Endothelial cell of umbilical vein (primary cell): Measurements from ENCODE around the gene RAB14. TPM values are rescaled to one million over a fixed set of nuclear protein-coding genes. Genes with fewer than 3 reads are reported as not detected.

Source experiments
- BruUV-seq: library from RNA; stranded (reverse); fragments of 400-500 nt; replicated peaks from 2 replicates; lab custom pipeline; 2021; lab: Mats Ljungman, UMichigan
- CTCF ChIA-PET: fragments of 300-600, 350-600 bp; sonication (Branson Sonifier 250); formaldehyde crosslinking; loops from one replicate; lab custom pipeline; 2021; ENCODE audit warnings: antibody characterized with exemption, inconsistent platforms; lab: Charles Lee
- POLR2A ChIA-PET: fragments of 300-600, 350-600 bp; sonication (Branson Sonifier 250); formaldehyde crosslinking; loops from one replicate; lab custom pipeline; 2021; ENCODE audit warnings: antibody characterized with exemption, inconsistent platforms; lab: Charles Lee
- DNase-seq: peaks from one replicate; pipeline ENCODE4 v3.0.0-alpha.2; 2011; ENCODE audit warnings: low read depth, low spot score
- FAIRE-seq: peaks from 2 replicates; lab custom pipeline; 2011; peaks lifted over from hg19 to GRCh38; lab: Jason Lieb, UNC
- H2AFZ ChIP-seq: 2 replicates; pipeline ENCODE4 v1.6.0; 2012; ENCODE audit warnings: low read depth, low read length, control low read depth, inconsistent platforms
- H3K27ac ChIP-seq: 2 replicates; pipeline ENCODE4 v1.5.1; 2011; ENCODE audit warnings: low read depth, mild to moderate bottlenecking, control low read depth, low read length, moderate library complexity; ENCODE audit not compliant: insufficient read depth
- H3K27me3 ChIP-seq, 2 experiments: 2 replicates each; pipeline versions ENCODE4 v1.6.0 to v1.6.1; 2011; ENCODE audit warnings: low read length in 2 of 2, mixed read lengths in 1 of 2; ENCODE audit not compliant: control insufficient read depth in 2 of 2, insufficient read depth in 2 of 2
- H3K36me3 ChIP-seq, 2 experiments: 2 replicates in 1 of 2; 3 replicates in 1 of 2; pipeline ENCODE4 v1.5.1; 2011; ENCODE audit warnings: low read length in 2 of 2, mild to moderate bottlenecking in 1 of 2, moderate library complexity in 1 of 2; ENCODE audit not compliant: control insufficient read depth in 2 of 2, insufficient read depth in 2 of 2; ENCODE audit errors: extremely low read depth in 1 of 2
- H3K4me1 ChIP-seq: 3 replicates; pipeline ENCODE4 v1.5.1; 2011; ENCODE audit warnings: mild to moderate bottlenecking, low read length; ENCODE audit not compliant: control insufficient read depth, insufficient read depth; ENCODE audit errors: extremely low read depth
- H3K4me2 ChIP-seq: 2 replicates; pipeline ENCODE4 v1.6.1; 2011; ENCODE audit warnings: low read length, control low read depth, mixed read lengths; ENCODE audit not compliant: insufficient read depth
- H3K4me3 ChIP-seq, 3 experiments: fragments of 200-600 bp in 1 of 3; sonication (generic), shearing (Covaris generic) in 1 of 3; replicated peaks in 1 of 3; 2 replicates each; pipeline ENCODE4 v1.5.1; 2011 to 2016; ENCODE audit warnings: control low read depth in 3 of 3, low read length in 3 of 3, mild to moderate bottlenecking in 2 of 3, inconsistent platforms in 1 of 3, low read depth in 1 of 3, moderate library complexity in 1 of 3; ENCODE audit not compliant: insufficient read depth in 1 of 3
- H3K79me2 ChIP-seq: 2 replicates; pipeline ENCODE4 v1.6.0; 2012; ENCODE audit warnings: low read length, inconsistent platforms; ENCODE audit not compliant: control insufficient read depth, insufficient read depth
- H3K9ac ChIP-seq: replicated peaks from 2 replicates; pipeline ENCODE3; 2011; ENCODE audit warnings: low read length, control low read depth; ENCODE audit not compliant: insufficient read depth; ENCODE audit errors: extremely low read depth
- H3K9me1 ChIP-seq: replicated peaks from 3 replicates; pipeline ENCODE4 v1.6.0; 2011; ENCODE audit warnings: mild to moderate bottlenecking, low read length; ENCODE audit not compliant: control insufficient read depth, insufficient read depth; ENCODE audit errors: extremely low read depth
- H3K9me3 ChIP-seq: replicated peaks from 2 replicates; pipeline ENCODE4 v1.5.1; 2012; ENCODE audit warnings: low read length, inconsistent platforms; ENCODE audit not compliant: control insufficient read depth, insufficient read depth
- H4K20me1 ChIP-seq: replicated peaks from 2 replicates; pipeline ENCODE3; 2011; ENCODE audit warnings: mild to moderate bottlenecking, low read length; ENCODE audit not compliant: control insufficient read depth, insufficient read depth; ENCODE audit errors: extremely low read depth
- EZH2 ChIP-seq: IDR thresholded peaks from 2 replicates; pipeline ENCODE4 v1.6.1; 2012; ENCODE audit warnings: borderline replicate concordance, low read depth, mild to moderate bottlenecking, moderate library complexity, low read length, inconsistent platforms; ENCODE audit not compliant: severe bottlenecking
- FOS ChIP-seq: IDR thresholded peaks from 2 replicates; pipeline ENCODE4 v1.6.1; 2011; ENCODE audit warnings: mild to moderate bottlenecking, low read length, moderate library complexity, borderline replicate concordance; ENCODE audit not compliant: insufficient read depth
- GATA2 ChIP-seq: IDR thresholded peaks from 2 replicates; pipeline ENCODE4 v1.7.0; 2011; ENCODE audit warnings: low read depth, mild to moderate bottlenecking, moderate library complexity, mixed read lengths, low read length; ENCODE audit not compliant: insufficient read length, insufficient read depth
- JUN ChIP-seq: IDR thresholded peaks from 2 replicates; pipeline ENCODE4 v1.6.1; 2011; ENCODE audit warnings: borderline replicate concordance, low read depth; ENCODE audit not compliant: insufficient read length, insufficient read depth
- MYC ChIP-seq: IDR thresholded peaks from one replicate; pipeline ENCODE4 v1.6.1; 2011; ENCODE audit warnings: mild to moderate bottlenecking, low read depth, low read length
- POLR2A ChIP-seq: IDR thresholded peaks from 2 replicates; pipeline ENCODE4 v1.6.1; 2012; ENCODE audit warnings: low read depth, mild to moderate bottlenecking, control low read depth, low read length
- POLR2AphosphoS5 ChIP-seq: IDR thresholded peaks from 2 replicates; pipeline ENCODE4 v1.6.1; 2012; ENCODE audit warnings: low read depth, mild to moderate bottlenecking, control low read depth, low read length, moderate library complexity; ENCODE audit not compliant: insufficient read depth
- dilution Hi-C: fragments of 300-500 bp; cut with MboI; formaldehyde crosslinking; loops from one replicate; pipeline ENCODE4 v1.15.0; 2019; ENCODE audit warnings: low sequenced_read_pairs; ENCODE audit not compliant: extremely low pct_ligation_motif_present
- intact Hi-C: fragments of 100-400 bp; cut with micrococcal nuclease; formaldehyde crosslinking; loops from one replicate; pipeline ENCODE4 v1.10.0; 2022
- polyA plus RNA-seq, 4 experiments: library from polyadenylated mRNA; depleted of rRNA in 3 of 4; stranded (reverse) in 3 of 4; unstranded in 1 of 4; fragments of >200 nt; gene quantifications; 2 replicates each; pipeline versions ENCODE4 v1.2.1 to v1.2.3, GENCODE V29; 2011 to 2012; ENCODE audit warnings: missing spikeins in 1 of 4
- total RNA-seq: library from RNA; stranded (reverse); gene quantifications from 2 replicates; pipeline ENCODE4 v1.2.3, GENCODE V29; 2021
- TF ChIP-seq, protein P1 (sequence below): IDR thresholded peaks from 2 replicates; pipeline ENCODE4 v1.6.1; 2011; ENCODE audit not compliant: insufficient read depth, insufficient read length
- TF ChIP-seq, protein P2 (sequence below), 2 donors: IDR thresholded peaks; 1 replicate in 1 of 2; 2 replicates in 1 of 2; pipeline ENCODE4 v1.5.1; 2011; ENCODE audit warnings: low read length in 2 of 2, mild to moderate bottlenecking in 2 of 2, moderate library complexity in 2 of 2, control low read depth in 1 of 2, inconsistent platforms in 1 of 2, low read depth in 1 of 2; ENCODE audit not compliant: insufficient read depth in 1 of 2; ENCODE audit errors: extremely low read depth in 1 of 2

Gene RAB14
- total and polyA plus RNA-seq, 2 donors (not counting 3 experiments of a cell fraction or from before 2014, with no cell fraction given) = 18.9 to 79.3 TPM

DNA sequence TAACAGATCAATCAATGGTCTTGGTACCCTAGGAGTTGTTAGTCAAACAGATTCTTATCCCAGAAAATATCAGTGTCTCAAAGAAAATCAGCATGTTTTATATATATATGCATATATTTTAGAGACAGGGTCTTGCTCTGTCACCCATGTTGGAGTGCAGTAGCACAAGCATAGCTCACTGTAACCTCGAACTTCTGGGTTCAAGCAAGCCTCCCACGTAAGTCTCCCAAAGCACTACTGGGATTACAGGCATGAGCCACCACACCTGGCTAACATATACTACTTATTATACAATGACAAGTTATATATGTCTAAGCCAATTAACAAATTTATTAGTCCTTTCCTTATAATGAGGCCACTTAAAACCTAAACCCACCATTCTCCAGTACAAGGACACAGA, 10.4 kb downstream of the RAB14 start:
- Histone ChIP-seq H3K36me3 (peaks cover 0 to 4% of the 10 kb centered on the region in 2 experiments), H4K20me1 (peaks cover 38% of the 10 kb centered on the region), H2AFZ (no peak overlapping the region), H3K4me2 (no peak overlapping the region), H3K9me1 (peaks cover 5% of the 10 kb centered on the region), H3K27me3 (no peaks in the 10 kb centered on the region), H3K9ac (no peak overlapping the region), H3K9me3 (no peaks in the 10 kb centered on the region), H3K79me2 (peaks cover 98% of the 10 kb centered on the region), H3K27ac (no peak overlapping the region), H3K4me1 (peaks cover 17% of the 10 kb centered on the region), H3K4me3 (no peak overlapping the region)
- TF ChIP-seq POLR2AphosphoS5 (no peak), MYC (no peak), POLR2A (no peak), JUN (no peak), GATA2 (no peak), EZH2 (no peak), FOS (no peak)
- TF ChIP-seq, protein P1, sequence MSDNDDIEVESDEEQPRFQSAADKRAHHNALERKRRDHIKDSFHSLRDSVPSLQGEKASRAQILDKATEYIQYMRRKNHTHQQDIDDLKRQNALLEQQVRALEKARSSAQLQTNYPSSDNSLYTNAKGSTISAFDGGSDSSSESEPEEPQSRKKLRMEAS = no peak
- TF ChIP-seq, protein P2, sequence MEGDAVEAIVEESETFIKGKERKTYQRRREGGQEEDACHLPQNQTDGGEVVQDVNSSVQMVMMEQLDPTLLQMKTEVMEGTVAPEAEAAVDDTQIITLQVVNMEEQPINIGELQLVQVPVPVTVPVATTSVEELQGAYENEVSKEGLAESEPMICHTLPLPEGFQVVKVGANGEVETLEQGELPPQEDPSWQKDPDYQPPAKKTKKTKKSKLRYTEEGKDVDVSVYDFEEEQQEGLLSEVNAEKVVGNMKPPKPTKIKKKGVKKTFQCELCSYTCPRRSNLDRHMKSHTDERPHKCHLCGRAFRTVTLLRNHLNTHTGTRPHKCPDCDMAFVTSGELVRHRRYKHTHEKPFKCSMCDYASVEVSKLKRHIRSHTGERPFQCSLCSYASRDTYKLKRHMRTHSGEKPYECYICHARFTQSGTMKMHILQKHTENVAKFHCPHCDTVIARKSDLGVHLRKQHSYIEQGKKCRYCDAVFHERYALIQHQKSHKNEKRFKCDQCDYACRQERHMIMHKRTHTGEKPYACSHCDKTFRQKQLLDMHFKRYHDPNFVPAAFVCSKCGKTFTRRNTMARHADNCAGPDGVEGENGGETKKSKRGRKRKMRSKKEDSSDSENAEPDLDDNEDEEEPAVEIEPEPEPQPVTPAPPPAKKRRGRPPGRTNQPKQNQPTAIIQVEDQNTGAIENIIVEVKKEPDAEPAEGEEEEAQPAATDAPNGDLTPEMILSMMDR (IDR thresholded peaks at IDR 0.05; ENCODE audit: extremely low read depth in 1 of 2, insufficient read depth in 1 of 2, low read depth in 1 of 2, low read length in 2 of 2) = no peak
- DNase-seq = no peak
- FAIRE-seq = no peak
- ChIA-PET CTCF (interaction anchor here (2.1 kb wide), 2 partner anchors 8 to 22 kb away, joined by 4 to 6 read pairs; no protein-coding TSS in a partner anchor), POLR2A (no interaction called here)
- no TSS peak for BruUV-seq
- intact Hi-C loops = no loop called here
- dilution Hi-C loops = no loop called here
